DMS53 (cell line): ENCODE data around the gene SVIL.
A peak's percentile ranks its signal among the peaks of the same experiment; 100 is the strongest.
"Not testable (repeated sequence)": the region's sequence is repeated elsewhere in the genome, so short reads cannot be mapped to it uniquely, and the experiment has no call there.

Experiments
- DNase-seq: peaks from one replicate; lab custom pipeline; 2025; lab: John Stamatoyannopoulos, UW

SVIL gene

DNA sequence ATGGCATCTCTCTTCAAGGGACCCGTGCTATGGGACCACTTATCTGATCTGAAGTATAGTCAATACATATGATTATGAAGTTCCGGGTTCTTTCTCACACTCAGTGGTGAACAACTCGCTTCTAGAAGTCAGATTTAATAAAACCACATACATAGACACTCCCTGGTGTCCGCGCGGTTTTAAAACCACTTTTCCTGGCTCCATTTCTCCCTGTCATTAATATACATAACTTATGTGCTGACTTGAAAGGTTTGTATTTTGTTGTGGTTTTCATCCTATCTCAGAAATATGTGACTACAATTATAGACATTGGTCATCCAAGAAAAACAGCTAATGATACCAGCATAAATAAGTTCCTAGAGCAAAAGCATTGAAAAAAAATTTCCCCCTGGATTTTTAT, 34.0 kb downstream of the SVIL start:
- DNase-seq = no peak

- no peak for DNase-seq
Measured at GRCh38 chr10:29600067-29600466, 34.7 kb downstream of the SVIL start.

- DNase-seq = no peak
Measured at GRCh38 chr10:29598851-29599311, 35.9 kb downstream of the SVIL start.

DNA sequence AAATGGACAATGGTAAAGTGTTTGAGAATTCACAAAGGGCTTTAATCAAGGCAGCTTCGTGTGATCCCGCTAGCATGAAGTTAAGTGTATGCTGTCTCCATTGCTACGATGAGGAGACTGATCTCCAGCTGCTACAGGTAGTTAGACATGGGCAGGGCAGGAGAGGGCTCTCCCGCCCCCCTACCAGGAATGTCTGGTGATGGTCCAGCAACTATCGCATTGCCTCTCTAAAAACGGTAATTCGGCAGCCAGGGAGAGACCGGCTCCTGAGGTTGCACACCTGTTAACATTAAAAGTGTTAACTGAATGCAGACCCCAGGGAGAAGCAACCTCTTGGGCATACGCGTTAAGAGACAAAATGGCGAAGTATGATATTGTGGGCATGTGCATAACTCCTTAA, 37.9 kb downstream of the SVIL start:
- no peak for DNase-seq

DNA sequence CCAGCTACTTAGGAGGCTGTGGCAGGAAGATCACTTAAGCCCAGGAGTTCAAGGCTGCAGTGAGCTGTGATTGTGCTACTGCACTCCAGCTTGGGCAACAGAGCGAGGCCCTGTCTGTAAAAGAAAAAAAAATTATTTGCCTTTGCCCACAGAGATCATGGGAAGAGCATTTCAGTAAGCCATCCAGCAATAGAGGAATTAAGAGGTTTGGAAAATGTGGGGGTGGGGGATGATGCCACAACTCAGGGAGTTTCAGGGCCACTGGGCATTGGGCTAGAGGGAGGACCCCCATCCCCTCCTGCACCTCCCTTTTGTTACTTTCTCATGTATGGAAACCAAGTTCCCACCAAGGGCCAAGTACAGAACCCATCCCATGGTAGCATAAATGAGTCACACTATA, 38.4 kb downstream of the SVIL start:
- no peak for DNase-seq

- no peak for DNase-seq
Measured at GRCh38 chr10:29595636-29596225, 39.0 kb downstream of the SVIL start.

GRCh38 chr10:29595146-29595545, 39.6 kb downstream of the SVIL start:
- DNase-seq = no peak

DNA sequence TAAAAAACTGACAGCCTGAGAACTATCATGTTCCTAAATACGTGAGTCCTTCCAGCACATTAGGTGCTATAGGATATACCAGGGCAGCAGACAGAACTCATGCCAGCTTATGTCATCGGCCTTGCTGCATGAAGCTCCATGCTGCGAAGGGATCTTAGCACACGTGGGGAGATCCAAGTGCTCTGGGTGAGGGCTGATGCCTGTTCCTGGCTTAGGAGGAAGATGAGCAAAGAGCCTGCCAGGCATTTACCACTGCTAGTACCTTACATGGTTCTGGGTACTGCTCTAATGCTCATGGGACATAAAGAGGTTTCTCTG, 43.2 kb downstream of the SVIL start:
- DNase-seq = peak; percentile 11

GRCh38 chr10:29590915-29591650, 43.7 kb downstream of the SVIL start:
- no peak for DNase-seq

- DNase-seq = no peak
Measured at GRCh38 chr10:29588629-29589421, 45.9 kb downstream of the SVIL start.

DNA sequence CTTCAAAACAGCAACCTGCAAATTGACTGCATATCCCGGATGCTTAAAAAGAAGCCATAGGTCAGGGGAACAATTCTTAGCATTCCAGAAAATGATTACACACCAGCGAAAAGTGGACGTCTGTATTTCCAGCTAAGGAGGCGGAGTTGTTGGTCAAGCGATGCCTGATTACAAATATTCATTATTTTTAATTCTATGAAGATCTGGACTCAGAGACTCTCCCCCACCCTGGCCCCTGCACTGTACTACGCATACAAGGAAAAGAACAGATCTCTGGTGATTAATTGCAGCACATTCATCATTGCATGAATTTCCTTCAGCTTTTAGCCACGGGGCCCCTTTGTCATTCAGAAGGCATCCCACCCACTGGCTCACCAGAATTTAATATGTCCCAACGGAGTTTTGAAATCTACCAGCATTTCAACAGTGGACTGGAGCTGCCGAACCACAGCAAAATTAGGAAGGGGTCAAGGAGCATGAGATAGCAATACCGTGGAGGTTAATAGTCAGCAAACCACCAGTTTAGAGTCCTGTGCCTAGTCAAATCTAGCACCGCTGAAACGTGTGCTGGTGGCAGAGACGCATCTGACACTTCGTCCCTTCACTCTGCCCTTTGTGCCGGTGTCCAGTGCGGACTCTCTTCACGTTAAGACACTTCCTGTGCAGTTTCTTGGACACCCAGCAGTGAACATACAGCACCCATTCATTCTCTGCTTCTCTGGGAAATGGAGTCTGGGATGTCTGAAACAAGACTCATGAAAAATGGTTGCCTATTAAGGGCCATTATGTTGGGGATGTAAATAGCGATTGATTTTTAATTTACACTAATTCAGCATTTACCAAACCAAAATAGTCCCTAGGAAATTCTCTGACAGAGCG, 46.8 kb downstream of the SVIL start:
- DNase-seq = not testable (repeated sequence)

DNA sequence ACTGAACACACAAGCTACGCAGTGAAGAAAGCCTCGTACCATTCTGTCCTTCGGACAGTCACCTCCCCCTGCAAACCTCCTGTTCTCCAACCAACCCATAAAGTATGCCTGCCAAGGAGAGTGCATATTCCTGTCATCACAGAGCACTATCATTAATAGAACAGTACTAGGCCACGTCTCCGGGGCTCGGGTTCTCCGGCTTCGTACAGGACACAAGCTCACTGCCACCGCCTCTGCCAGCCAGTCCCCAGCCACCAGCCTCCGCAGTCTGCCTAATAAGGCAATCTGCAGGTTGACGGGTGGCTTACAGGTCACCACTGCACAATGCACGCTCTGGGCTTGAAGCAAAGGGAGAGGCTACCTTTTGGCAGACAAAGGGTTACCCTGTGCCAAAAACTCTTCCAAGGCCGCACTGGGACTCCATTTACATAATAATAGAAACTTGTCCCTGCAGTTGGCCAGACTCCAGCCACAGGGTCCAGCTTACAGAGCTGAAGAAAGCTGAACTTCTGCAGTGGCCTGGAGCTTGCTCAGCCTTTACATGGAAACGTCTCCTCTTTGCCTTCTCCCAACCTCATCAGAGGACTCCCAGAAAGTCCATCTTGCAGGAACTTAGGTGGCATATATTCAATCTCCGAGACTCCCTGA, 47.5 kb downstream of the SVIL start:
- DNase-seq = not testable (repeated sequence)

DNA sequence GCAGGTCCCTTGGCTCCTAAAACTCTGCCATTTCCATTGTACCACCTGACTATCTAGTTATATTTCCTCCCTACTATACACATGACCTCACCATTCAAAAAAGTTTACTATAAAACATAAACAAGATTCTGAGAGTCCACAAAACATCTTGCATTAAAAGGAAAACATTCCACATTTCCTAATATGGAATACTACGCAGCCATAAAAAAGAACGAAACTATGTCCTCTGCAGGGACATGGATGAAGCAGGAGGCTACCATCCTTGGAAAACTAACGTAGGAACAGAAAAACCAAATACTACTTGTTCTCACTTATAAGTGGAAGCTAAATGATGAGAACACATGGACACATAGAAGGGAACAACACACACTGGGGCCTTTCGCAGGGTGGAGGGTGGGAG, 48.3 kb downstream of the SVIL start:
- no peak for DNase-seq

- no peak for DNase-seq
Measured at GRCh38 chr10:29585488-29585976, 49.2 kb downstream of the SVIL start.

DNA sequence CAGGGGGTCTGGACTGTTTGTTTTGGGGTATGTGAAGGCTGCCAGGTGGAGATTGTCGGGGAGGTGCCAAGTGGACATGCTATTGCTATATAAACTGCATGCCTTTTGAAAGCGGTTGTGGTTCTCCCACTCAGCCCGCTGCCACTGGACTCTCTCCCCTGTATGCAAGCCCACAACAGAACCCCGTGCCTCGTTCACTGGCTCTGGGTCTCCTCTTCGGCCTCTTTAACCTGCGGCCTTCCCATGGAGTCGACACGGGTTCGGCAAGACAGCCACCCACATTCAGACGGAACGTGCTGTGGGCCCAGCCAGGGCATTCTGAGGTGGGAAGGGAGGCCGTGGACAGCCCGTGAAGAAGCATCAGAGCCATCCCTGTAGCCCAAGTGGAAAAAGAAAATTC, 50.3 kb downstream of the SVIL start:
- DNase-seq = no peak

DNA sequence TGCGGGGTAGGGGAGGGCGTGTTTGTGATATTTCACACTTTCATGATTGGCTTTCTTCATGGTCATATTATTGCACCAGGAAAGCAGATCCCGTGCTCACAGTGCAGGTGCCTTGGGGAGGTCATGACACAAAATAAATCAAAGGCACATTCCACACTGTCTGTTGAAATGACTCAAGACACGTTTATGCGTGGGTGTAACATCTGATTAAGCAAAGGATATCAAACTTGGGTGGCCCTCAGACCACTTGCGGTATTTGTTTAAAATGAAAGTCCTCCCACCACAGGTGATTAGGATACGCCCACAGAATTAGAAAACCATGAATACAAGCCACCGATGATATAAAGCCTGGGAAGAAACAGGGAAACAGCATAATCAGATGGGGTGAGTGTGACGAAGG, 51.1 kb downstream of the SVIL start:
- DNase-seq = no peak

DNA sequence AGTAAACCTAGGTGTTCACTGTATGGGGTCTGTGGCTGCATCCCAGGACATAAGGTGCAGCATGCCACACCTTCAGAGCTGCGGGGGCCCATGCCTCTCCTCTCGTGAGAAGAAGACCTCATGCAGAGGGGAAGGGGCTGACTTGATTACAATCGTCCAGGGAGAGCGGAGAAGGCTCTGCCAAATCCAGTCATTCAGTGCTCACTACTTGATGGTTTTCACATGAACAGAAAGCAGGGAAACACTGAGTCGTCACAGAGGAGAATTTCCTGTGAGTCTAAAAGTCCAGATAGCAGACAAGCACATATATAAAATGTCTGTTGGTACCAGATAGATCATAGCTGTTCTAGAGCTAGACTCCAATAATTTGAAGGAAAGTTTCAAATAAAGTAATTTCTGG, 52.0 kb downstream of the SVIL start:
- DNase-seq = not testable (repeated sequence)

- DNase-seq = no peak
Measured at GRCh38 chr10:29579455-29579970, 55.3 kb downstream of the SVIL start.

- no peak for DNase-seq
Measured at GRCh38 chr10:29578457-29578856, 56.3 kb downstream of the SVIL start.

GRCh38 chr10:29576681-29577080, 58.1 kb downstream of the SVIL start:
- DNase-seq = no peak

DNA sequence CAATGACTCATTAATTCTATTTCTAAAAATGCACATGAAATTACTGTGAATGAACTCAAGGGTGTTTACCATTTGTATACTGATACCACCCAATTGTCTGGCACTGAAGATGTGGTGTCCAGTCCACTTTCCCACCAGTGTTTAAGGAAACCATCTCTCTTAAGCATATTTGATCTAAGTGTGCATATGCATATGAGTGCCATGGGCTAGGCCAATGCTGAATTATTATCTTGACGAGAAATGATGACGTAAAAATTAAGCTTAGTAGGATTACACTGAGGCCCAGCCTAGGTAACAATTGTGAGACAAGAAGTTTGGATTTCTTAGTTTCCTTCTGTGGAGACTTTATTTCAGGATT, 59.7 kb downstream of the SVIL start:
- DNase-seq = no peak
